GM21528 (cell line): ENCODE measurements around the gene FAM78A.
"Not testable (repeated sequence)": the region's sequence is repeated elsewhere in the genome, so short reads cannot be mapped to it uniquely, and the experiment has no call there.

Experiments
- ATAC-seq: cut with Tn5 transposase; IDR thresholded peaks from one replicate; pipeline ENCODE4 v1.9.1; 2021; ENCODE audit warnings: mild to moderate bottlenecking, moderate library complexity; ENCODE audit not compliant: unreplicated experiment, low FRiP score

Gene FAM78A

DNA sequence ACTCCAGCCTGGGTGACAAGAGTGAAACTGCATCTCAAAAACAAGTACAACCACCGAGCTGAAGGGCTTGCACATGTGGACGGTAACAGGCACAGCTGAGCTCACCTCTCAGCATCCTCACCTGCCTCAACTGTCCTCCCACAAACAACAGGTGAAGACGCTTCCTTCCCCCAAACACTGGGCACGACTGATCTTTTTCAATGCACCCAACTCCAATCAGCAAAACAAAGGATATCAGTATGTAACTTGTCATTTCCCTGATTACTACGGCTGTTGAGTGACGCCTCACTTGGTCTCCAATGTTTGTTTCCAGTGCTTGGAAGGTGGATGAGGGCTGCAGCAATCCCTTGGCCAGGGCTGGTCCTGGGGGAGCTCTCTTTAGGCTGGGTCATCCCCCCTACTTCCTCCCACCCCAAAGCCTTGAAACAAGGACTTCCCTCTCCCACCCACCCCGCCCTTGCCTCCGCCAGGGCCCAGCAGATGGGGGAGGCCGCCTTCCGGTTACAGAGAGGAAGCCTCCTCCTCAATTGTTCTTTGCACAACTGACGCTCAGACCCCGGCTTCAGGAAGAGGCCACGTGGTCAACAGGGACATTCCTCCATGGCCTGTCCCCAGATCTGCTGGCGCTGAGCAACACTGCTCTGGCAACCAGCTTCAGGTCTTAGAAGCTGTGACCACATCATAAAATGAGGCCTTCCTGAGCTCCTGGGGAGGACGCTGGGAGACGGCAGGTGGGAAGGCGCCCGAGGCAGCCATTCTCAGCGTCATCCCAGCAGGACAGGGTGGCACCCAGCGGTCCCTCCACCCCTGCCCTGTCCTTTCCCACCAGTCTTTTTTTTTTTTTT lies 5.9 kb downstream of the FAM78A start:
- ATAC-seq, result no peak

DNA sequence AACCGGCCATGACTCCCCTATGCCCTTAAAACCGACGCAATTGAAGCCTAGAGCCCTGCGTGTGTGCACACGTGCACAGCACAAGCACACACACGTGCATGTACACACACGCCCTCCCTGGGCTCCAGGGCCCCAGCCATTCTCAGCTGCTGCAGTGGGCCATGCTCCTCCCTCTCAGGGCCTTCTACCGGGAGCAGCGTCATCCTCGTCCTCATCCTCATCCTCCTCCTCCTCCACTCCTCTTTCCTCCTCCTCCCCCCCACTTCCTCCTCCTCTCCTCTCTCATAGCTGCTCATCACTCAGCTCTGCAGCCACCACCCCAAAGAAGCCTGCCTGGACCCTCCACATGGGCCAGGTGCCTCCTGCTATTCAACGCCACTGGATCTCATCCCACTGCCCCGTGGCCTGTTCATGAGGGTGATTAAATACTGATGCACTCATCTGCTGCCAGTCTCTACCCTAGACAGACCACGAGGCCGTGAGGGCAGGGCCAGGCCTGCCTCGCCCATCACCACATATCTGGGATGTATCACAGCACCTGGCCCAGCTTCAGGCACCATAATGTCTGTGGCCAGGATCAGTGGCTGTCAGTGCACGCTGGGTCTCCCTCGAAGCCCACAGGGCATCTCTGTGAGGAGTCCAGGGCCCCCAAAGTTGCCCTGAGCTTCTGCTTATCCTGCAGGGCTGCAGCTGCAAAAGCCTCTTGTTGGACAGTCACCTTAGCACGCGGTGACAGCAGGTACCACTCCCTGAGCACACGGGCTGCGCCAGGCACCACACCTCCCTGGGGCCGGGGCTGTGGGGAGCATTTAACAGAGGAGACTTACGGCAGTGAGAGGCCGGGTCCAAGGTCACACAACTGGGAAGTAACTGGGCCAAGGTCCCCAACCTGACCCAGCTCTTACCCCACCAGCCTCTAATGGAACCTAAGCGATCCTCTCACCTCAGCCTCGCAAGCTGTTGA lies 9.8 kb downstream of the FAM78A start:
- ATAC-seq, result no peak

DNA sequence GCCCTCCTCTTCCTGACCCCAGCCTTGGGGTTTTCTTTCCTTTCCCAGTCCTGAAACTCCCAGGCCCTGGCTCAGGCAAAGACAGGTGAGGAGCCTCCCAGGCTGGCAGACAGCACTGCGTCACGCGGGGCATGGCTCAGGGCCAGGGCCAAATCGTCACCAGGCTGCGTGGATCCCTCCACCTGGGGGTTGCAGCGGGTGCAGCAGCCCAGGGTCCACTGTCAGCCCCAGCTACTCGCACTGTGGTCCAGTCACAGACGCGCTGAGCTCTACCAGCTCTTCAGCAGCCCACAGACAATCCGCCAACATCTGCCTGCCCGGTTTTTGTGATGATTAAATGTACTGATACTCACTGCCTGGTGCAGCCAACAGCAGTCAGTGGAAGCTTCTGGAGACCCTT lies 12.1 kb downstream of the FAM78A start:
- ATAC-seq, result no peak

DNA sequence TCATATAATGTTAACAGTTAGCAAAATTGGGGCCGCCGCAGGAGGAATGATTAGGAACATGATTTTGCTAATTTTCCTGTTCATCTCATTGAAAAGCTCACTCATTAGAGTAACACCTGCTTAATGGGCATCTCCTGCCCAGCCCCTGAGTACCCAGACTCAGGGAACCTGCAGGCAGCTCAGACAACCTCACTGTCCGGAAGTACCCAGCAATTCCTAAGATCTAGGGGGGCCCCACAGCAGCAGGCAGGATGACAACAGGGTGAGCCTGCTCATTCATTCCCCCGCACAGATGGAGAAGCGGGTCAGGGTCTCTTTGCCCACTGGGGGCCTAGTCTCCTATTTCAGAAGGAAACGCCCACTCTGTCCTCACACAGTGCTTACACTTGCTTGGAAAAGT lies 12.6 kb downstream of the FAM78A start:
- ATAC-seq, result no peak

DNA sequence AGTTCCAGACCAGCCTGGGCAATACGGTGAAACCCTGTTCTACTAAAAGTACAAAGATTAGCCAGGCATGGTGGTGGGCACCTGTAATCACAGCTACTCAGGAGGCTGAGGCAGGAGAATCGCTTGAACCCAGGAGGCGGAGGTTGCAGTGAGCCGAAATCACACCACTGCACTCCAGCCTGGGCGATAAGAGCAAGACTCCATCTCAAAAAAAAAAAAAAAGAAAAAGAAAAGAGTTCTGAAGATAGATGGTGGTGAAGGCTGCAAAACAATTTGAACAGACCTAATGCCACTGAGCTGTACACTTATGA lies 13.3 kb downstream of the FAM78A start:
- not testable (repeated sequence) for ATAC-seq

DNA sequence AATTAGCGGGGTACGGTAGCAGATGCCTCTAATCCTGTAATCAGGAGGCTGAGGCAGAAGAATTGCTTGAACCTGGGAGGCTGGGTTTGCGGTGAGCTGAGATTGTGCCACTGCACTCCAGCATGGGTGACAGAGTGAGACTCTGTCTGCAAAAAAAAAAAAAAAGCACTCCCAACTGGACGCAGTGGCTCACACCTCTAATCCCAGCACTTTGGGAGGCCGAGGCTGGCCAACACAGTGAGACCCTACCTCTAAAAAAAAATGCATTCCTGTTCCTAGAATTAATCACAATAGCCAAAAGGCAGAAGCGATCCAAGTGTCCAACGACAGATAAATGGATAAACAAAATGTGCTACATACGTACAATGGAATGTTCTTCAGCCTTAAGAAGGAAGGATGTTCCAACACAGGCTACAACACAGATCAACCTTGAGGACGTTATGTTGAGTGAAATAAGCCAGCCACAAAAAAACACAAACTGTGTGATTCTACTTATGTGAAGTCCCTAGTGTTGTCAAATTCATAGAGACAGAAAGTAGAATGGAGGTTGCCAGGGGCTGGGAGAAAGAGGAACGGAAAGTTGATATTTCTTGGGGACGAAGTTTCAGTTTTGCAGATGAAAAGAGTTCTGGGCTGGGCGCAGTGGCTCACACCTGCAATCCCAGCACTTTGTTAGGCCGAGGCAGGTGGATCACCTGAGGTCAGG lies 13.8 kb downstream of the FAM78A start:
- ATAC-seq, result no peak

DNA sequence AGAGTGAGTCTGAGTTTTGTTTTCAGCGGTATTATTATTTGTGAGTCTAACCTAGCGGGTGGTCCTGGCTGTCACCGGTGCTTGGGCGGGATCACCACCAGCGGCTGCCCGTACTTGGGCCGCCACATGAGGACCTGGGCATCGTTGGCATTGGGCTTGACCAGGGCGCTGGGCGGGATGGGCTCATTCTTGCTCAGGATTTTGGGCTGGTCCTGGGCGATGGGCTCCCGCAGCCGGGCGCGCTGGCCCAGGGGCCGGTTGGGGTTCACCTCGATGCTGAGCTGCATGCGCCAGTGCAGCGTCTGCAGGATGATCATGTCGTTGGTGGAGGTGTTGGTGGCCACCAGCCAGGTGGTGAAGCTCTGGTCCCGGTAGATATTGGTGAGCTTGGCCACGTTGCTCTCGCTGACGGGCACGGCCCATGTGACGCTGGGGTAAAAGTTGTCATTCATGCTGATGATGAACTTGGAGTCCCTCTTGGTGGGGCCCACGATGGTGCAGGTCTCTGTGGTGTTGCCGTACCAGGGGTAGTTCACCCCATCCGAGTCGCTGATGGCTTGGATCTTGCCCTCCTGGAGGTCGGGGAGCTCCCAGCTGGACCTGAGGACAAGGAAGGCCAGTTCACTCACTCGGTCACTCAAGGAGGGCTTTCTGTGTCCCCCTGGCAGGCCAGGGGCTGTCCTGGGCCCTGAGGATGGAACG lies 15.4 kb downstream of the FAM78A start:
- ATAC-seq, result no peak

DNA sequence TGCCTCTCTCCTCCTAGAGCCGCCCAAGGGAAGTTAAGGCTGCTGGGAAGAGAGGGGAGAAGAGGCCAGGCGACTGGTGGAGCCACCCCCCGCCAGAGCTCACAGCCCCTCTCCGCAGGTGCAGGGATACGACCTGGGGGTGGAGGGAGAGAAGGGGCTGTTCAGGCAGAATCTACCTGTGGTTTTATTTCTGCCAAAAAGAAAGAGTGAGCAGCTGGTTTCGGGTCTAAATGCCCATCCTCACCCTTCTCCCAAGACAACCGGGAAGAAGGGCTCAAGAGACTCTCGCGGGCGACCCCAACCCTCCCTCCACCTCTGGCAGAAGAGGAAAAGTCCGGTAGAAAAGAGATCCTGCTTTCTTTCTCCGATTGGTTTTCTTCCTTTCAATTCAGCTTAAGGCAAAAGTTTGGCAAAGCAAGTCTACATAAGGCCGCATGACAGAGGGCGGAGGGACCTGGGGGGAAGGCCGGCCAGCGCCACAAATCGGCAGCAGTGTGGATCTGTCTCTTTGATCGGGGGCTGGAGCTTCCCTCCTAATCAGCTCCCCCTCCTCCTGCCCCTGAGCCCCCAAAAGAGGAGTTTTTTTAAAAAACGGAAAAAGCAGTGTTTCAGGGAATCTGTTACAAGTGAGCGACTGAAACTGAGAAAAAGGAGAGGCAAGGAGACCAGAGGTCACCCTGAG lies 16.3 kb downstream of the FAM78A start:
- ATAC-seq, result no peak

DNA sequence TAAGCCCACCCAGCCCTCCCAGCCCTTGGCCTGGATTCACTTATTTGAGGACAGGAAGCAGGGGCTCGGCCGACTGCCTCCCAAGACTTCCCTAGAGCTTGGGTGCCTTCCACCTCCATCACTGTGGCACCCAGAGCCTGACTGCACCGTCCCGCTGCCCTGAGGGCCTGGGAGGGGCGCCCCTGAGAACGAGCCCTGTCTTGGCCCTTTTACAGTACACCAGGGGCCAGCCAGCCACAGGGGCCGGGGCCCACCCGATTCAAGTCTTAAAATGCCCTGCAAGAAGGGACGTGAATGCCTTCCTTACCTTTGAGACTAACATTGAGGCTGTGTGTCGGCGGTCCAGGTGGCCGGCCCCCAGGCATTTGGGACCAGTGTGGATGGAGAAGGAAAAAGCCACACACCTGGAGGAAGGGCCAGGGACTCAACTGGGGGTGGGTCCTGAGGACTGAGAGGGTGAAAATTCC lies 16.8 kb downstream of the FAM78A start:
- ATAC-seq, result no peak

DNA sequence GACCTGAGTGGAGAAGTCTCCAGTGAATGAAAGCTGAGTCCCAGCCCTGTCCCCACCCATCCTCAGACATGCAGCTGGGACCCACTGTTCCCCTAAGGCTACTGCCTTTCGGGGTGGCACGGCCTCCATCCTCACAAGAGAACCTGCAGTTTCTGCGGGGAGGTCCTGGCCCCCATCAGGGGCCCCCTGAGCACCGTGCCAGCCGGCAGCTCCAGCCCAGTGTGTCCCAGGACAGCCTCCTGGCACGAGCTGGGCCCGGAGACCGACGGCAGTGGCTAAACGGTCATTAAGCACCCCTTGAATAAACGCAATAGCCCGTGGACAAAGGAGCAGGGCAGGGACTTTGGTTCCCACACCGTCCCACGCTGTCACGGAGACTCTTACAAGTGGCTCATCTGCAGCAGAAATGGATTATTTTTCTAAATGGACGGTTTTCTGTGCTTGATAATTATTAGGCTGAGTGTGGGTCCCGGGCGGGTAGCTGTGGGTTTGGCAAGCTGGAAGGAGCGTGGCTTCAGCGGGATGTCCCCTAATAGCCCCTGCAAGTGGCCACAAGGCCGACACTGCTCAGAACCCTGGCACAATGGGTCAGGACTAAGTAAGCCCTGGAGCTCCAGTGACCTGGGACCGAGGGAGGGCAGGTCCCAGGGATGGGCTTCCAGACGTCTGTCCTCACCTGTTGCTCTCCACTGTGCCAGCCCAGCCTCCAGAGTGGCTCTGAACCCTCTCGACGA lies 17.4 kb downstream of the FAM78A start:
- ATAC-seq, result no peak

DNA sequence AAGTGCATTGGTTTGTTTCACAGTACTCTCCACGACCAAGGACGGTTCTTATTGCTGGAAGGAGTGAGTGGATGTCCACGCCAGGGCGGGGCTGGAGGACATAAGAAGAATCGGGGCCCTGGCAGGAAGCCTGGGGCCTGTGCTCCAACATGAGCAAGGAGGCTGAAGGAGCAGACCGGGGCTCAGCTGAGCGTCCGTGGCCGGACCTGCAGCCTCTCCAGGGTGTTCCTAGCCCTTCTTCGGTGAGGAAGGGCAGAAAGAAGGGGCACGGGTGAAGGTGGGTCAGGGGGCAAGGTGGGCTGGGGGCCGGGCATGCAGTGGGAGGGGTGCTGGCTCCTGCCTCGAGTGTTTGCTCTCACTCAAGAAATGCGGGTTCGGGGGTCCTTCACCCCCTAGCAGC lies 18.1 kb downstream of the FAM78A start:
- no peak for ATAC-seq

DNA sequence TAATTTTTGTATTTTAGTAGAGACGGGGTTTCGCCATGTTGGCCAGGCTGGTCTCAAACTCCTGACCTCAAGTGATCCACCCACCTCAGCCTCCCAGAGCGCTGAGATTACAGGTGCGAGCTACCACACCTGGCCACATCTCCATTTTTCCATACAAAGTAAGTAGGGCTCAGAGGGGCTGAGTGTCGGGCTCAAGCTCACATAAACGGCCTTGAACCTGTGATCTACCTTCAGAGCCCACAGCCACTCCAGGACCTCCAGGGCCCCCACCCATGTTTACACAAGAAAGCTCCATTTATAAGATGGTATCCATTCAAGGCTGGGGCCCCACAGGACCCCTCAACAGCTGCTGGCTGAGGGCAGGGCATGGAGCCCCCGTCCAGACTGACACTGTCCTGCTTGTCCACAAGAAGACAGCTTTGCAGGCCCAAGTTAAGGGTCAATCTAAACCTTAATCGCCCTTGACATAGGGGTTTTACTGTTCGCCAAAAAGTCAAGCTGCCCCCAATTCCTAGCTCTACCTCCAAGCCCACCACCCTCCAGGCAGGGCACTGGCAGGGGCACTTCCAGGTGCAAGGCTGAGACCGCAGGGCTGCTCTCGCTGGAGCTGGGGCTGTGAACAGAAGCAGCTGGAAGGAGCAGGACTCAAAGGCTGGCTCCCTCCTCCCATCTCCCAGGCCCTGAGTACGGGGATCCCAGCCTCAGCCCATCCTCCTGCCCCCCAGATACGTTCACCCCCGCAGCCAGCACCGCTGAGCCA lies 18.9 kb downstream of the FAM78A start:
- ATAC-seq, result no peak

DNA sequence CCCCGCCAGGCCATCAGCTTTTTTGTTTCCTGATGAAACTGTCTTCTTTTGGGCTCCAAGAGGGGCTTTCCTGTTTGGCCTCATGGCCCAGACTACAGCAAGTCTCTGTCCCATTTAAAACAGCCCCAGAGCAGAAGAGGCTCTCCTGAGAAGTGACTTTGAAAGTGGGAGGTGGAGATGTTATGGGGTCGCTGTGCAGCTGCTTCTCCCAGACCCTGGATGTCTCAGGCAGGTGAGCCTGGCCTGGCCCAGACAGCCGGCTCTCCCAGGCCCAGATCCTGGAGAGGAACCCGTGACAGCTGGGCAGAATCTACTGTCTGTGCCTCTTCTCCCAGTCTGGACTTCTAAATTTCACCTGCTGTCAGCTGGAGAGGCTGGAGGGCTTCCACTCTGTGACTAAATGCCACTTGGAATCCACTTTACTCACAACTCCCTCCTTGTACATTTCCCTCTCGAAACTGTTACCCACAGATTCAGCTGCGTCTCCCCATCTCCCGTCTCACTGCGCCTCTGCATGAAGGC lies 20.6 kb downstream of the FAM78A start:
- ATAC-seq, result no peak

DNA sequence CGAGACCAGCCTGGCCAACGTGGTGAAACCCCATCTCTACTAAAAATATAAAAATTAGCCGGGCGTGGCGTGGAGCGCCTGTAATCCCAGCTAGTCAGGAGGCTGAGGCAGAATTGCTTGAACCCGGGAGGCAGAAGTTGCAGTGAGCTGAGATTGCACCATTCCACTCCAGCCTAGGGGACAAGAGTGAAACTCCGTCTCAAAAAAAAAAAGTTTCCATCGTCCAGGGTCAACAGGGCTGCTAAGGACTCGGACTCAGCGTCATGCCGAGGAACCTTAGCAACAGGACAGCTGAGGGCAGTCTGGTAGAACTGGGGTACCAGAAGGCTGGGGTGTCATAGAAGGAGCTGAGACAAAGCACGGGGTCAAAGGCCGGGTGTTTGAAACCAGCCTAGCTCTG lies 21.7 kb downstream of the FAM78A start:
- ATAC-seq, result no peak

DNA sequence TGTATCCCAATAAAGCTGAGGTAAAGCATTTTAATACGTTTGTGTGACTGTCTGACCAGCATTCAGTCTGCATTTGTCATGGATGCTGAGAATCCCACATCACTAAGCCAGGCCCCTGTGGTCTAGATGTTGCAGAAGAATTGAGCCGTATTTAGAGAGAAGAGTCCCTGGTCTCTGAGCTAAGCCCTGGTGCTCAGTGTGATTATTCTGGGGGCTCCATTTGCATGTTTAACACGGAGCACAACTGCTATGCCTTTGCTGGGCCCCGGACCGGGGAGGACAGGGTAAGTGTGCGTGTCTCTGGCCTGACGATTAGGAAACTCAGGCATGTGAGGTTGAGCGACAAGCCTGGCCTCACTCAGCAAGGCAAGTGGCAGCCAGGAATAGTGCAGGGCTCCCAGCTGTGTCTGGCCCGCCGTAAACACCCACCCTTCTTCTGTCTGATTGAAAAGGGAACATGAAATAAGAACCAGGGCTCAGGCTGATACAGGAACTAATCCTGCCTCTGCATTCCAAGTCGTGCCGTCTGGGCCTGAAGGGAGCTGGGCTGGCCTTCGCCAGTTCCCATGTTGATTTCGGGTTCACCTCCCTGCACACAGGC lies 22.3 kb downstream of the FAM78A start:
- ATAC-seq, result no peak

DNA sequence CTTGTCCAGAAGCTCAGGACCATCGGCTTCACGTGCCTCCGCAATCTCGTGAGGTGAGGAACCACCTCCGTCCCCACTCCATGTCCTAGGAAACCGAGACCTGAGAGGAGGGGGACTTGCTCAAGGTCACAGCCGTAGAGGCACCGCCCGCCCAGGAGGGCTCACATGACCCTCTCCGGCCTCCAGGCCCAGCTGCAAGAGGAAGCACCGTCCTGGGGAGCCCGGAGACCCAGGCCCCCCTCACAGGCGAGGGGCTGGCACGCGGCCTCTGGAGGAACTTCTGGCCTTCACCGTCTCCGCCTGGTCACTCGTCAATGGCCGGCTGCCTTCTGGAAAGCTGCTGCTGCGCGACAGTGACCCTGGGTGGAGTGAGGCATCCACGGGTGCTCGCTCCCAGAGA lies 24.2 kb downstream of the FAM78A start:
- ATAC-seq, result no peak

DNA sequence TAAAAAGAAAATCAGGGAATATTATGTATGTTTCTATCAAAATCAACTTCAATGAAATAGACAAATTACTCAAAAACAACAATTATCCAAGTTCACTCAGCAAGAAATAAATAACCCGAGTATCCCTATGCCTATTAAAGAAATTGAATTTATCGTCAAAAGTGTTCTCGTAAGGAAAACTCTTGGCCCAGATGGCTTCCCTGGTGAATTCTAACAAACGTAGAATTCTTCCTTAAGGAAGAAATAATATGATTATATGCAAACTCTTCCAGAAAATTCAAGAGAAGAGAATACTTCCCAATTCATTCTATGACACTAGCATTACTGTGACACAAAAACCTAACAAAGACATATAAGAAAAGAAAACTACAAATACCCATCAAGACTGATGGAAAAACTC lies 29.7 kb downstream of the FAM78A start:
- no peak for ATAC-seq

DNA sequence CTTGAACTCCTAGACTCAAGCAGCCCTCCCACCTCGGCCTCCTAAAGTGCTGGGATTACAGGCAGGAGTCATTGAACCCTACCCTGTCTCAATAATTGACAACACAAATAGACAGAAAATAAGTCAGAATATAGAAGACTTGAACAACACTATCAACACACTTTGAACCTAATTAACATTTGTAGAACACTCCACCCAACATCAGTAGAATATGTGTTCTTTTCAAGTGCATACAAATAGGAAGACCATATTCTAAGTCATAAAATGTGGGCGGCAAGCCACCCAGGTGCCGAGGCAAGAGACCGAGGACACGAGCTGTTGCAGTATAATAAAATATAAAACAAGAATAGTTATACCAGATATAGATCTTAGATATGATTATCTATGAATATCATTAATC lies 32.0 kb downstream of the FAM78A start:
- not testable (repeated sequence) for ATAC-seq
